Neural progenitor cell (in vitro differentiated cells): ENCODE results near the gene VWA3A. TPM values are rescaled to one million over a fixed set of nuclear protein-coding genes. Genes with fewer than 3 reads are reported as not detected.

Experiments used
- DNase-seq: peaks from one replicate; pipeline ENCODE4 v3.0.0-alpha.2; 2016; ENCODE audit warnings: low spot score
- H2AFZ ChIP-seq: fragments of 200-600 bp; sonication (generic); replicated peaks from 2 replicates; pipeline ENCODE4 v1.6.1; 2016; ENCODE audit warnings: antibody characterized with exemption
- H3F3A ChIP-seq: fragments of 200-600 bp; sonication (generic); 2 replicates; pipeline ENCODE4 v1.6.1; 2016; ENCODE audit warnings: antibody characterized with exemption, low read depth
- H3K27ac ChIP-seq: fragments of 200-600 bp; sonication (generic); 2 replicates; pipeline ENCODE4 v1.5.1; 2016; ENCODE audit warnings: mild to moderate bottlenecking
- H3K27me3 ChIP-seq: fragments of 200-600 bp; sonication (generic); 2 replicates; pipeline ENCODE4 v1.6.1; 2016; ENCODE audit warnings: mild to moderate bottlenecking, moderate library complexity
- H3K36me3 ChIP-seq: fragments of 200-600 bp; sonication (generic); 2 replicates; pipeline ENCODE4 v1.5.1; 2016
- H3K4me1 ChIP-seq: fragments of 200-600 bp; sonication (generic); 2 replicates; pipeline ENCODE4 v1.6.1; 2016; ENCODE audit warnings: mixed run types
- H3K4me2 ChIP-seq: fragments of 200-600 bp; sonication (generic); 2 replicates; pipeline ENCODE4 v1.6.1; 2016
- H3K4me3 ChIP-seq: fragments of 200-600 bp; sonication (generic); 2 replicates; pipeline ENCODE4 v1.5.1; 2016
- H3K79me2 ChIP-seq: fragments of 200-600 bp; sonication (generic); 2 replicates; pipeline ENCODE4 v1.6.1; 2016; ENCODE audit warnings: low read depth
- H3K9ac ChIP-seq: fragments of 200-600 bp; sonication (generic); 2 replicates; pipeline ENCODE4 v1.6.1; 2016
- H3K9me3 ChIP-seq: fragments of 200-600 bp; sonication (generic); 2 replicates; pipeline ENCODE4 v1.5.1; 2016; ENCODE audit warnings: low read depth
- H4K20me1 ChIP-seq: fragments of 200-600 bp; sonication (generic); 2 replicates; pipeline ENCODE4 v1.6.1; 2016; ENCODE audit warnings: low read depth
- H3K27ac Mint-ChIP-seq: 3 replicates; pipeline ENCODE4 v1.8.0; 2021; ENCODE audit warnings: mixed read lengths
- H3K27me3 Mint-ChIP-seq: 2 replicates; pipeline ENCODE4 v1.8.0; 2022; ENCODE audit warnings: low read depth, mild to moderate bottlenecking, inconsistent platforms, moderate library complexity, mixed read lengths; ENCODE audit not compliant: insufficient read depth
- H3K36me3 Mint-ChIP-seq: 3 replicates; pipeline ENCODE4 v1.8.0; 2021; ENCODE audit warnings: mixed read lengths
- H3K4me1 Mint-ChIP-seq: 3 replicates; pipeline ENCODE4 v1.8.0; 2021; ENCODE audit warnings: mixed read lengths
- H3K4me3 Mint-ChIP-seq: 3 replicates; pipeline ENCODE4 v1.8.0; 2021; ENCODE audit warnings: mild to moderate bottlenecking, moderate library complexity, mixed read lengths
- H3K9me3 Mint-ChIP-seq: 3 replicates; pipeline ENCODE4 v1.8.0; 2020; ENCODE audit warnings: mixed read lengths
- EZH2 ChIP-seq: fragments of 200-600 bp; sonication (generic); IDR thresholded peaks from 2 replicates; pipeline ENCODE4 v1.6.1; 2017; ENCODE audit warnings: antibody characterized with exemption, mild to moderate bottlenecking, moderate library complexity
- EZH2phosphoT487 ChIP-seq: fragments of 200-600 bp; sonication (generic); IDR thresholded peaks from 2 replicates; pipeline ENCODE4 v1.6.1; 2017; ENCODE audit warnings: antibody characterized with exemption
- total RNA-seq: library from RNA; depleted of rRNA; stranded (reverse); fragments of >200 nt; gene quantifications from 2 replicates; pipeline ENCODE4 v1.2.3, GENCODE V29; 2015; ENCODE audit warnings: low replicate concordance
- TF ChIP-seq, protein P1 (sequence below): fragments of 200-600 bp; sonication (generic); IDR thresholded peaks from 2 replicates; pipeline ENCODE4 v1.5.1; 2017; ENCODE audit warnings: antibody characterized with exemption, mild to moderate bottlenecking

Gene VWA3A
- total RNA-seq, 1 donor from 2014 or later, result 1.0 TPM

DNA sequence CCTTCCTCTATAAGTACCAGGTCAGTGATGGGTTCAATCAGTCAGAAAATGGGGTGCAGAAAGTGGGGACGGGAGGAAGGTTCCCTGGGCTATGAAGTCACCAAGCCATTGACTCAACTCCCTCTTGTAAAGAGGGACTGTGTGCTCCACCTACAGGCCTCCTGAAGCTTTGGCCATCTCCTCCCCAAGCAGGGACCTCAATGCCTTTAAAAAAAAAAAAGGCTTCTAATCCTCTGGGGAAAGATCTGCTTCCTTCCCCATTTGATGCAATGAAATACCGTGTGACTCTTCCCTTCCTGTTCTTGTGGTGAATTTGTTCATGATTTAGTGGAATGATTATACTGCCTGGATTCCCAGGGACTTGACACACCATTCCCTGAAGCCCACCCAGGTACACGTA lies 30.8 kb downstream of the VWA3A start:
- Histone ChIP-seq H4K20me1 (no peaks in the 10 kb centered on the region), H3K27ac (no peak overlapping the region), H3K4me3 (no peak overlapping the region), H3K4me2 (no peak overlapping the region), H3K79me2 (no peaks in the 10 kb centered on the region), H3K36me3 (no peaks in the 10 kb centered on the region), H2AFZ (peak overlapping the region; percentile 17), H3K4me1 (no peaks in the 10 kb centered on the region), H3F3A (no peaks in the 10 kb centered on the region), H3K27me3 (no peaks in the 10 kb centered on the region), H3K9me3 (no peaks in the 10 kb centered on the region), H3K9ac (no peak overlapping the region)
- no peak overlapping the region for H3K27ac Mint-ChIP-seq
- TF ChIP-seq, protein P1, sequence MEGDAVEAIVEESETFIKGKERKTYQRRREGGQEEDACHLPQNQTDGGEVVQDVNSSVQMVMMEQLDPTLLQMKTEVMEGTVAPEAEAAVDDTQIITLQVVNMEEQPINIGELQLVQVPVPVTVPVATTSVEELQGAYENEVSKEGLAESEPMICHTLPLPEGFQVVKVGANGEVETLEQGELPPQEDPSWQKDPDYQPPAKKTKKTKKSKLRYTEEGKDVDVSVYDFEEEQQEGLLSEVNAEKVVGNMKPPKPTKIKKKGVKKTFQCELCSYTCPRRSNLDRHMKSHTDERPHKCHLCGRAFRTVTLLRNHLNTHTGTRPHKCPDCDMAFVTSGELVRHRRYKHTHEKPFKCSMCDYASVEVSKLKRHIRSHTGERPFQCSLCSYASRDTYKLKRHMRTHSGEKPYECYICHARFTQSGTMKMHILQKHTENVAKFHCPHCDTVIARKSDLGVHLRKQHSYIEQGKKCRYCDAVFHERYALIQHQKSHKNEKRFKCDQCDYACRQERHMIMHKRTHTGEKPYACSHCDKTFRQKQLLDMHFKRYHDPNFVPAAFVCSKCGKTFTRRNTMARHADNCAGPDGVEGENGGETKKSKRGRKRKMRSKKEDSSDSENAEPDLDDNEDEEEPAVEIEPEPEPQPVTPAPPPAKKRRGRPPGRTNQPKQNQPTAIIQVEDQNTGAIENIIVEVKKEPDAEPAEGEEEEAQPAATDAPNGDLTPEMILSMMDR, result peak; percentile 28
- TF ChIP-seq EZH2 (no peak), EZH2phosphoT487 (no peak)
- no peak overlapping the region for H3K4me3 Mint-ChIP-seq
- no peaks in the 10 kb centered on the region for H3K4me1 Mint-ChIP-seq
- peak; percentile 24 for DNase-seq
- no peaks in the 10 kb centered on the region for H3K9me3 Mint-ChIP-seq
- H3K36me3 Mint-ChIP-seq, result no peaks in the 10 kb centered on the region
- H3K27me3 Mint-ChIP-seq, result peaks cover 2% of the 10 kb centered on the region

DNA sequence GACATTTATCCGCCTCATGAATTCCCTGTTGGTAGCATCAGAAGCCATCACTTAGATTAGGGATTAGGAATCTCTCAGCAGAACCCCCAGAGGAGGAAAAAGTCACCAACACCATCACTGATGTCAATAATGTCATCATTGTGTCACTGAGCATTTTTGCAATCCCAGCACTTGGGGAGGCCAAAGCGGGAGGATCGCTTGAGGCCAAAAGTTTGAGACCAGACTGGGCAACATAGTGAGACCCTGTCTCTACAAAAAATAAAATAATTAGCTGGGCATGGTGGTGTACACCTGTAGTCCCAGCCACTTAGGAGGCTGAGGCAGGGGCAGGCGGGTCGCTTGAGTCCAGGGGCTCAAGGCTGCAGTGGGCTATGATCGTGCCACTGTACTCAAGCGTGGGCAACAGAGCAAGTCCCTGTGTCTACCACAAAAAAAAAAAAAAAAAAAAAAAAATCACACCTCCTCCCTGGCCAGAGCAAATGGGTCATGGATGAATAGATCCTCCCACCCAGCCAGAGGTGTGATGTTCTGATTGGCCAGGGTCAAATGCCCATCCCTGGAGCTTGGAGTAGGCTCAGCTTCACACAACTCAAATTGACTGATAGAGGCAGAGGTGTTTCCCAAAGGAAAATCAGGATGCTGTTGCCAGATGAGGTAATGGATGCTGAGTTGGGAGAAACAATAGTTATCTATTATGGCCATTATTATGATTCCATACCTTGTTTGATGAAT lies 31.6 kb downstream of the VWA3A start:
- H3K4me1 ChIP-seq, result no peaks in the 10 kb centered on the region
- H3K9me3 ChIP-seq, result no peaks in the 10 kb centered on the region
- H3K36me3 ChIP-seq, result no peaks in the 10 kb centered on the region
- H3K4me2 ChIP-seq, result no peak overlapping the region
- no peak overlapping the region for H3K4me3 ChIP-seq
- H3K4me1 Mint-ChIP-seq, result no peaks in the 10 kb centered on the region
- no peak overlapping the region for H3K4me3 Mint-ChIP-seq
- no peaks in the 10 kb centered on the region for H3K27me3 ChIP-seq
- H4K20me1 ChIP-seq, result no peaks in the 10 kb centered on the region
- H3K27ac ChIP-seq, result no peak overlapping the region
- peaks cover 2% of the 10 kb centered on the region for H3K27me3 Mint-ChIP-seq
- no peak overlapping the region for H3K9ac ChIP-seq
- DNase-seq, result no peak
- no peaks in the 10 kb centered on the region for H3K36me3 Mint-ChIP-seq
- no peak overlapping the region for H3K27ac Mint-ChIP-seq
- H3K9me3 Mint-ChIP-seq, result no peaks in the 10 kb centered on the region
- H2AFZ ChIP-seq, result no peak overlapping the region
- TF ChIP-seq, protein P1, result no peak
- TF ChIP-seq EZH2 (no peak), EZH2phosphoT487 (no peak)
- H3F3A ChIP-seq, result no peaks in the 10 kb centered on the region
- H3K79me2 ChIP-seq, result no peaks in the 10 kb centered on the region

DNA sequence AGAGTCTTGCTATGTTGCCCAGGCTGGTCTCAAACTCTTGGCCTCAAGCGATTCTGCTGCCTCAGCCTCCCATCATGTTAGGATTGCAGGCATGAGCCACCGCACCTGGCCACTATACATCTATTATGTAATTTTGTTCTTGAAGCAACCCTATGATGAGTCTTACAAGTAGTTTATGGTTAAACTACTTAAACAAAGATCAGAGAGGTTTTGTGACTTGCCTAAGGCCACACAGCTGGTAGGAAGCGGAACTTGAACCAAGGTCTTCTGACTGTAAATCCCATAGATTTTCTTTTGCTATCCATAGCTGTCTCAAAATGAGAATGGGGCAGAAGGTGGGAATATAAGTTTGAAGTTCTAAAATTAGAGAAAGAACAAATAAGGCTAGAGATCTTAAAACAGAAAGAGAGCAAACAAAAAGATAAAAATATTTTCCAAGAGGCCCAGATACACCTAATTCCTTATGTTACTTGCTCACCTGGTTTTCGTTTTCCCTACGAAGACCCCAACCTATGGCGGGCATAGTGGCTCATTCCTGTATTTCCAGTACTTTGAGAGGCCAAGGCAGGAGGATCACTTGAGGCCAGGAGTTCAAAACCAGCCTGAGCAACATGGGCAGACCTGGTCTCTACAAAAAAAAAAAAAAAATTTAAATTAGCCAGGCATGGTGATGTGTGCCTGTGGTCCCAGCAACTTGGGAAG lies 32.4 kb downstream of the VWA3A start:
- Histone ChIP-seq H2AFZ (no peak overlapping the region), H3K27ac (no peak overlapping the region), H3K4me3 (no peak overlapping the region), H3K4me2 (no peak overlapping the region), H3K9ac (no peak overlapping the region), H3K9me3 (no peaks in the 10 kb centered on the region), H3K79me2 (no peaks in the 10 kb centered on the region), H4K20me1 (no peaks in the 10 kb centered on the region), H3K27me3 (no peaks in the 10 kb centered on the region), H3K4me1 (no peaks in the 10 kb centered on the region), H3K36me3 (no peaks in the 10 kb centered on the region), H3F3A (no peaks in the 10 kb centered on the region)
- TF ChIP-seq EZH2phosphoT487 (no peak), EZH2 (no peak)
- TF ChIP-seq, protein P1, result no peak
- Mint-ChIP-seq H3K4me3 (no peak overlapping the region), H3K27me3 (peaks cover 2% of the 10 kb centered on the region), H3K9me3 (no peaks in the 10 kb centered on the region), H3K27ac (no peak overlapping the region), H3K36me3 (no peaks in the 10 kb centered on the region), H3K4me1 (no peaks in the 10 kb centered on the region)
- DNase-seq, result no peak
